T-helper 17 cell (primary cell): ENCODE data around the gene PEX13. TPM values are rescaled to one million over a fixed set of nuclear protein-coding genes. Genes with fewer than 3 reads are reported as not detected.

Source experiments
- ATAC-seq: fragments of 150-1000 bp; cut with Tn5 transposase; 2 replicates; pipeline ENCODE4 v1.10.0; 2021; ENCODE audit warnings: mild to moderate bottlenecking, moderate library complexity
- DNase-seq, 3 donors: peaks; one replicate each; pipeline versions ENCODE4 v3.0.0 to v3.0.0-alpha.2; 2020 to 2021
- H3K9me3 ChIP-seq: one replicate; pipeline ENCODE4 v1.7.0; 2013; ENCODE audit warnings: low read length, mild to moderate bottlenecking; ENCODE audit not compliant: control insufficient read depth, poor library complexity, severe bottlenecking
- H3K27ac Mint-ChIP-seq: one replicate; pipeline ENCODE4 v1.8.0; 2022; ENCODE audit warnings: mild to moderate bottlenecking, moderate library complexity, mixed read lengths
- H3K27me3 Mint-ChIP-seq: one replicate; pipeline ENCODE4 v1.8.0; 2022; ENCODE audit warnings: mixed read lengths
- H3K36me3 Mint-ChIP-seq: one replicate; pipeline ENCODE4 v1.8.0; 2022; ENCODE audit warnings: low read depth, mixed read lengths
- H3K4me1 Mint-ChIP-seq: one replicate; pipeline ENCODE4 v1.8.0; 2022; ENCODE audit warnings: mild to moderate bottlenecking, mixed read lengths
- H3K4me3 Mint-ChIP-seq: one replicate; pipeline ENCODE4 v1.8.0; 2022; ENCODE audit warnings: mild to moderate bottlenecking, moderate library complexity, mixed read lengths
- total RNA-seq, 4 donors: library from RNA in 2 of 4; stranded (reverse) in 2 of 4; gene quantifications; one replicate each; pipeline ENCODE4 v1.2.3 and lab custom pipeline; 2022 to 2026

Gene PEX13
- total RNA-seq, 2 donors from 2014 or later = 10.8 to 15.1 TPM

- Mint-ChIP-seq H3K4me1 (peaks cover 2% of the 10 kb centered on the region), H3K27ac (peak overlapping the region; percentile 69), H3K4me3 (no peak overlapping the region), H3K27me3 (no peaks in the 10 kb centered on the region), H3K36me3 (no peaks in the 10 kb centered on the region)
- ATAC-seq = peak; percentile 47
- H3K9me3 ChIP-seq = no peaks in the 10 kb centered on the region
- DNase-seq = no peak
These were observed 38.0 kb downstream of the PEX13 start for GRCh38 chr2:61055557-61055956.

DNA sequence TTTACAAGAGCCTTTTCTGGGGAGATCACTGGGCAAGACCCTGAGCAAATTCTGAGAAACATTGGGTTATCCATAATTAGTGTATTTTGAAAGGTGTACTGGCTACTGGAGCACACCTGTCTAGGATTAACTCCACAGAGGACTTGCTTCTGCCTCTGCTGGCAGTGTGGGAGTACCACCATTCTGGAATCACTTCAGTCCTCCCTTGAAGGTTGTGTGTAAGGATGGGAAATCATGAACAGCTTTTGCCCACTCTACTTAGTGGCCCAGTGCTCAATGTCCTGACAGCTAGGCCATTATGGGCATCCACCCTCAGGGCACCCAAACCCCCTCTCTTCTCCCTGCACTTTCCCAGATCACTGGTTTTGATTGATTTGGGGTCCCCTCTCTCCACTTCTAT lies 40.0 kb downstream of the PEX13 start:
- Mint-ChIP-seq H3K4me3 (no peak overlapping the region), H3K27me3 (no peaks in the 10 kb centered on the region), H3K27ac (peak overlapping the region; percentile 19), H3K36me3 (no peaks in the 10 kb centered on the region), H3K4me1 (peaks cover 2% of the 10 kb centered on the region)
- H3K9me3 ChIP-seq = no peaks in the 10 kb centered on the region
- no peak for ATAC-seq
- no peak for DNase-seq

GRCh38 chr2:61059382-61059781 lies 41.9 kb downstream of the PEX13 start:
- Mint-ChIP-seq H3K4me1 (peaks cover 2% of the 10 kb centered on the region), H3K4me3 (no peak overlapping the region), H3K27ac (no peak overlapping the region), H3K36me3 (no peaks in the 10 kb centered on the region), H3K27me3 (no peaks in the 10 kb centered on the region)
- ATAC-seq (no peak), DNase-seq (no peak)
- H3K9me3 ChIP-seq = no peaks in the 10 kb centered on the region

- DNase-seq (peak; percentile 79 to 89 (median 86)), ATAC-seq (peak; percentile 99)
- Mint-ChIP-seq H3K27me3 (no peaks in the 10 kb centered on the region), H3K27ac (peak within 1 kb of the TSS; percentile 89), H3K4me1 (peaks cover 9% of the 10 kb centered on the region), H3K36me3 (no peaks in the 10 kb centered on the region), H3K4me3 (peak within 1 kb of the TSS; percentile 92)
- no peaks in the 10 kb centered on the region for H3K9me3 ChIP-seq
These were observed 48.5 kb downstream of the PEX13 start, which contains the start of gene SANBR for GRCh38 chr2:61065714-61066709. Gene SANBR (plus strand): TSS chr2:61065871. CDS start chr2:61070351, 4,480 bp downstream.

GRCh38 chr2:61074100-61074499 lies 56.6 kb downstream of the PEX13 start:
- Mint-ChIP-seq H3K27ac (no peak overlapping the region), H3K4me3 (no peak overlapping the region), H3K36me3 (no peaks in the 10 kb centered on the region), H3K4me1 (peaks cover 3% of the 10 kb centered on the region), H3K27me3 (no peaks in the 10 kb centered on the region)
- DNase-seq = no peak
- no peak for ATAC-seq
- no peaks in the 10 kb centered on the region for H3K9me3 ChIP-seq

- H3K9me3 ChIP-seq = no peaks in the 10 kb centered on the region
- Mint-ChIP-seq H3K27me3 (no peaks in the 10 kb centered on the region), H3K4me1 (no peaks in the 10 kb centered on the region), H3K36me3 (peaks cover 5% of the 10 kb centered on the region), H3K4me3 (no peak overlapping the region), H3K27ac (no peak overlapping the region)
- DNase-seq (no peak), ATAC-seq (no peak)
These were observed 68.4 kb downstream of the PEX13 start for GRCh38 chr2:61085883-61086282.

GRCh38 chr2:61089797-61090196 lies 72.3 kb downstream of the PEX13 start:
- H3K9me3 ChIP-seq = no peaks in the 10 kb centered on the region
- ATAC-seq (no peak), DNase-seq (no peak)
- H3K27me3 Mint-ChIP-seq = no peaks in the 10 kb centered on the region
- no peaks in the 10 kb centered on the region for H3K4me1 Mint-ChIP-seq
- peaks cover 2% of the 10 kb centered on the region for H3K36me3 Mint-ChIP-seq
- H3K4me3 Mint-ChIP-seq = no peak overlapping the region
- no peak overlapping the region for H3K27ac Mint-ChIP-seq

DNA sequence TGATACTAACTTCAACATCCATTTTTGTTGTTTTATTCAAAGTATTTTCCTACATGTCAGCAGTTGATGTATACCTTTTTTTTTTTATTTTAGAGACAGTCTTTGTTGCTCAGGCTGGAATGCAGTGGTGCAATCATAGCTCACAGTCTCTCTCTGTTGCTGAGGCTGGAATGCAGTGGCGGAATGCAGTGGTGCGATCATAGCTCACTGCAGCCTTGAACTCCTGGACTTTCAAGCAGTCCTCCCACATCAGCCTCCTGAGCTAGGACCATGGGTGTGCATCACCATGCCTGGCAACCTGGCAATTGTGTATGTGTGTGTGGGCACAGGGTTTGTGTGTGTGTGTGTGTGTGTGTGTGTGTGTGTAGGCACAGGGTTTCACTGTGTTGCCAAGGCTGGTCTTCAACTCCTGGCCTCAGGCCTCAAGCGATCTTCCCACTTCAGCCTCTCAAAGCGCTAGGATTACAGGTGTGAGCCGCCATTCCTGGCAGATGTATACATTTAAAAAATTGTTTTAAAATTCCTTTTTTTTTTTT lies 72.9 kb downstream of the PEX13 start:
- no peaks in the 10 kb centered on the region for H3K4me1 Mint-ChIP-seq
- ATAC-seq (no peak), DNase-seq (no peak)
- H3K9me3 ChIP-seq = no peaks in the 10 kb centered on the region
- no peak overlapping the region for H3K27ac Mint-ChIP-seq
- no peak overlapping the region for H3K4me3 Mint-ChIP-seq
- peaks cover 2% of the 10 kb centered on the region for H3K36me3 Mint-ChIP-seq
- H3K27me3 Mint-ChIP-seq = no peaks in the 10 kb centered on the region

DNA sequence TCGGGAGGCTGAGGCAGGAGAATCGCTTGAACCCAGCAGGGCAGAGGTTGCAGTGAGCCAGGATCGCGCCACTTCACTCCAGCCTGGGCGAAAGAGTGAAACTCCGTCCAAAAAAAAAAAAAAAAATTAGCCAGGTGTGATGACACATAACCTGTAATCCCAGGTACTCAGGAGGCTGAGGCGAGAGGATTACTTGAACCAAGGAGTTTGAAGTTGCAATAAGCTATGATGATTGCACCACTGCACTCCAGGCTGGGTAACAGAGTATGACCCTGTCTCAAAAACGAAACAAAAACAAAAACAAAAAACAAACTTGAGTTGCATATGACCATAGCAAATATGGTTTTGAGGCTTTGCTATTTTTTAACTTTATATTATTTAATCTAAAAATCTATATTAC lies 74.0 kb downstream of the PEX13 start:
- Mint-ChIP-seq H3K4me3 (no peak overlapping the region), H3K27ac (no peak overlapping the region), H3K4me1 (peaks cover 7% of the 10 kb centered on the region), H3K36me3 (peaks cover 2% of the 10 kb centered on the region), H3K27me3 (no peaks in the 10 kb centered on the region)
- H3K9me3 ChIP-seq = no peaks in the 10 kb centered on the region
- no peak for DNase-seq
- no peak for ATAC-seq

DNA sequence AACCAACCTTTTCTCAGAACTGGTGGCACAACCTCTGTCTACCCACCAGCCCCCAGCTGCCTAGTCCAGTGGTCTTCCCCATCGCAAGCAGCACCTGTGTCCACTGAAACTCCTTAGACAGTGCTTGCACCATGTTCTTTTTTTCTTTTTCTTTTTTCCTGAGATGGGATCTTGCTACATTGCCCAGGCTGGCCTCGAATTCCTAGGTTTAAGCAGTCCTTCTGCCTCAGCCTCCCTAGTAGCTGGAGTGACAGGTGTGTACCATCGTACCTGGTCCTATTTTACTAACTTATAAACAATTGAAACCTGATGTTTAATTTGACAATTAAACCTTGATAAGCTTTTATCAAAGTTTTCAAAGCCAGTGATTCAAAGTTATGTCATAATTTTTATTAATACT lies 78.9 kb downstream of the PEX13 start:
- no peak for DNase-seq
- H3K27me3 Mint-ChIP-seq = no peaks in the 10 kb centered on the region
- H3K27ac Mint-ChIP-seq = no peak overlapping the region
- no peak overlapping the region for H3K4me3 Mint-ChIP-seq
- no peaks in the 10 kb centered on the region for H3K36me3 Mint-ChIP-seq
- no peaks in the 10 kb centered on the region for H3K9me3 ChIP-seq
- peaks cover 7% of the 10 kb centered on the region for H3K4me1 Mint-ChIP-seq
- ATAC-seq = no peak

DNA sequence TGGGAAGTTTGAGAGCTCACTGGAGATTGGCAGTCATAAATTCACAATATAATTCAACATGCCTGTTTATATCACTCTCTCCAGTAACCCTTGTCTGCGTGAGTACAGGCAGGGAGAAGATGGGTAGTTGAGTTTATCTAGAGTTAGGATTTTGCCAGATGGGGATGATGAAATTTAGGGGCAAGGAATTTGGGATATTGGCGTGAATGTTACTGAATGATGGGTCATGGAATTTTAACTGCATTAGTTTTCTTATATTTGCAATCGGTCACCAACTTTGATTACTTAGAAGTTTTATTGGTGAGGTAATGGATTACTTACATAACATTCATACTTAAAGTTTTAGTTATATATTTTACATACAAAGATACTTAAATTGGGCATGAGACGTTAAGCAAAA lies 83.3 kb downstream of the PEX13 start:
- H3K4me3 Mint-ChIP-seq = no peak overlapping the region
- no peaks in the 10 kb centered on the region for H3K9me3 ChIP-seq
- ATAC-seq (no peak), DNase-seq (no peak)
- H3K27me3 Mint-ChIP-seq = no peaks in the 10 kb centered on the region
- H3K4me1 Mint-ChIP-seq = peaks cover 4% of the 10 kb centered on the region
- no peaks in the 10 kb centered on the region for H3K36me3 Mint-ChIP-seq
- H3K27ac Mint-ChIP-seq = no peak overlapping the region
